ENCODE data around the gene GPR151. TPM values are rescaled to one million over a fixed set of nuclear protein-coding genes. Genes with fewer than 3 reads are reported as not detected.

GPR151 gene
- total and polyA plus RNA-seq, 2 of the 8 experiments (the other 6 are each of a cell fraction or from before 2014, with no cell fraction given): 0.03 TPM; not detected in 1

DNA sequence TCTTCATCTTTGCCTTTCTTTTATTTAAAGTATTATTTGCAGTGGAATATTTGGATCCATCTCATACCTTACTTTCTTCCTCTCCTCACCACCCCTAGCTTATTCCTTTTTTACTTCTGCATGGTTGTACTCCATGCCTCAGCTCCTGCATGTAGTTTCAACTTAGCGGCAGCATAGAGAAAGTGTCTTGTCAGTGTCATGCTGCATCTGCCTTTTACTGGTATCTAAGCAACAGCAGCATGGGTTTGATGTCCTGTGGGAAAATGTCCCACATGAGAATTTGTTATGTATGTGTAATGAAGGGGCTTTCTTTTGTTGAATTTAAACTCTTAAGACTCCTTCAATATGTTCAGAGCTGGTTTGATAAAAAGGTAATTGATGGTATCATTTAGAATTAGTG lies 48.2 kb downstream of the GPR151 start:
- no peak overlapping the region for H2BK20ac ChIP-seq (ENCODE audit: low read length)
- no peak overlapping the region for H3K4me3 ChIP-seq (ENCODE audit: extremely low read depth in 1 of 4, insufficient read depth in 2 of 4, low read depth in 3 of 4, low read length in 4 of 4)
- ChIA-PET POLR2A (ENCODE audit: partially characterized antibody) (interaction anchor here (1.2 kb wide), 1 partner anchor 15 kb away, joined by 3 read pairs; no protein-coding TSS in a partner anchor), CTCF (ENCODE audit: partially characterized antibody) (interaction anchor here (1.0 to 1.4 kb wide), 4 partner anchors 9 to 193 kb away, joined by 3 to 7 read pairs (median 4); no protein-coding TSS in a partner anchor)
- H3K23ac ChIP-seq (ENCODE audit: insufficient read length): no peak overlapping the region
- H4K91ac ChIP-seq (replicated peaks; ENCODE audit: insufficient read length, low read length): no peak overlapping the region
- H3K23me2 ChIP-seq (ENCODE audit: low read depth, low read length): no peaks in the 10 kb centered on the region
- no peaks in the 10 kb centered on the region for H3K4me1 ChIP-seq (replicated peaks in 1 of 4; ENCODE audit: control insufficient read depth in 3 of 4, insufficient read depth in 4 of 4, low read length in 3 of 4)
- WGBS, 2 experiments (ENCODE audit: extremely low coverage in 1 of 2, insufficient coverage in 1 of 2, insufficient read length in 1 of 2, insufficient replicate concordance in 2 of 2, low coverage in 1 of 2, low lambda C conversion rate in 2 of 2, missing lambda C conversion rate in 1 of 2): 100% methylated on average over 1 of the region's 1 CpG; no CpG with 5 or more reads in 1 of the 2 experiments
- no peak overlapping the region for H3K4me2 ChIP-seq (ENCODE audit: insufficient read depth in 1 of 2, low read depth in 2 of 2, low read length in 2 of 2)
- no peaks in the 10 kb centered on the region for H3K27me3 ChIP-seq (replicated peaks in 1 of 4; ENCODE audit: control insufficient read depth in 3 of 4, extremely low read depth in 1 of 4, insufficient read depth in 3 of 4, low read length in 3 of 4)
- no peak overlapping the region for H2AK5ac ChIP-seq (ENCODE audit: low read depth, low read length)
- no peak overlapping the region for H2AFZ ChIP-seq (ENCODE audit: low read length)
- H3K79me2 ChIP-seq (ENCODE audit: control insufficient read depth in 1 of 2, insufficient read depth in 2 of 2, low read length in 2 of 2): peaks cover 0 to 39% of the 10 kb centered on the region in 2 experiments; a peak in 2 of 4 replicates
- no peak overlapping the region for H2BK120ac ChIP-seq (replicated peaks; ENCODE audit: low read depth, low read length)
- no peak overlapping the region for H3K4ac ChIP-seq (replicated peaks; ENCODE audit: insufficient read length, low read depth, low read length)
- H3K18ac ChIP-seq (ENCODE audit: extremely low read depth, low read length): no peak overlapping the region
- H4K20me1 ChIP-seq (replicated peaks in 1 of 2; ENCODE audit: control insufficient read depth in 1 of 2, insufficient read depth in 2 of 2, low read length in 2 of 2): peaks cover 5 to 10% of the 10 kb centered on the region in 2 experiments
- no peaks in the 10 kb centered on the region for H3K9me3 ChIP-seq (ENCODE audit: insufficient read depth in 2 of 2, low read depth in 1 of 2, low read length in 1 of 2)
- FAIRE-seq (no peak), DNase-seq (ENCODE audit: low read depth in 1 of 2, low spot score in 2 of 2) (no peak)
- H2BK12ac ChIP-seq (ENCODE audit: low read depth, low read length): no peak overlapping the region
- no peak overlapping the region for H3K9ac ChIP-seq (replicated peaks in 1 of 4; ENCODE audit: extremely low read depth in 1 of 4, low read depth in 3 of 4, low read length in 3 of 4)
- H3K36me3 ChIP-seq (ENCODE audit: control insufficient read depth in 2 of 4, insufficient read depth in 4 of 4, low read length in 3 of 4): peaks cover 19 to 84% (median 48%) of the 10 kb centered on the region in 4 experiments
- no peak for TF ChIP-seq TCF12 (IDR thresholded peaks at IDR 0.05; ENCODE audit: low read depth, low read length)
- no peak for TF ChIP-seq HDAC2 (IDR thresholded peaks at IDR 0.05; ENCODE audit: borderline replicate concordance in 1 of 2, low read depth in 2 of 2, low read length in 2 of 2)
- no peak for TF ChIP-seq RFX5 (IDR thresholded peaks at IDR 0.05; ENCODE audit: borderline replicate concordance, low read depth, low read length)
- no peak for TF ChIP-seq POU5F1 (IDR thresholded peaks at IDR 0.05; ENCODE audit: low read depth, low read length)
- no peak for TF ChIP-seq BRCA1 (IDR thresholded peaks at IDR 0.05; ENCODE audit: low read depth, low read length)
- no peak for TF ChIP-seq SP1 (IDR thresholded peaks at IDR 0.05; ENCODE audit: low read depth, low read length)
- no peak for TF ChIP-seq JUND (IDR thresholded peaks at IDR 0.05; ENCODE audit: low read length)
- TF ChIP-seq POLR2A (IDR thresholded peaks at IDR 0.05; ENCODE audit: control extremely low read depth in 1 of 2, low read depth in 2 of 2, low read length in 2 of 2): no peak
- no peak for TF ChIP-seq EZH2 (IDR thresholded peaks at IDR 0.05; ENCODE audit: low read depth, low read length, severe bottlenecking)
- TF ChIP-seq SIN3A (conservative IDR thresholded peaks at IDR 0.05 in 1 of 2, IDR thresholded peaks at IDR 0.05 in 1 of 2; ENCODE audit: low read depth in 1 of 2, low read length in 2 of 2): no peak
- no peak for TF ChIP-seq CEBPB (IDR thresholded peaks at IDR 0.05; ENCODE audit: low read depth, low read length)
- TF ChIP-seq RBBP5 (IDR thresholded peaks at IDR 0.05; ENCODE audit: borderline replicate concordance, low read depth, low read length): no peak
- TF ChIP-seq SUZ12 (IDR thresholded peaks at IDR 0.05; ENCODE audit: low read length): no peak
- no peak for TF ChIP-seq GTF2F1 (IDR thresholded peaks at IDR 0.05; ENCODE audit: borderline replicate concordance, low read depth, low read length)
- TF ChIP-seq NANOG (IDR thresholded peaks at IDR 0.05; ENCODE audit: insufficient read depth, low read depth, low read length, poor library complexity, severe bottlenecking): no peak
- no peak overlapping the region for H4K8ac ChIP-seq (ENCODE audit: extremely low read depth, insufficient read depth, low read length)
- no peak overlapping the region for H3K27ac ChIP-seq (ENCODE audit: low read depth, low read length)
- no peak overlapping the region for H2BK5ac ChIP-seq (ENCODE audit: low read depth, low read length)
- H3K14ac ChIP-seq (ENCODE audit: insufficient read length): no peak overlapping the region
- H2BK15ac ChIP-seq (ENCODE audit: low read length): no peak overlapping the region
- H3K79me1 ChIP-seq (ENCODE audit: low read depth, low read length): no peaks in the 10 kb centered on the region
- no peak overlapping the region for H4K5ac ChIP-seq (ENCODE audit: insufficient read length, low read depth, low read length)
- H3K56ac ChIP-seq (replicated peaks; ENCODE audit: insufficient read length, low read depth, low read length): no peak overlapping the region
